WTC11 (cell line): ENCODE data around the gene AP3D1. TPM values are rescaled to one million over a fixed set of nuclear protein-coding genes. Genes with fewer than 3 reads are reported as not detected.

Source experiments
- ATAC-seq: fragments of 200-7000 bp; cut with Tn5 transposase; 2 replicates; pipeline ENCODE4 v1.10.0; 2021; ENCODE audit warnings: mild to moderate bottlenecking, moderate library complexity
- CTCF ChIA-PET: fragments of 300-600 bp; sonication (Branson Sonifier 250); formaldehyde crosslinking; loops from one replicate; lab custom pipeline; 2021; ENCODE audit warnings: antibody characterized with exemption; lab: Charles Lee
- POLR2A ChIA-PET: fragments of 350-600 bp; sonication (Branson Sonifier 250); formaldehyde crosslinking; loops from one replicate; lab custom pipeline; 2021; ENCODE audit warnings: antibody characterized with exemption; lab: Charles Lee
- DNase-seq: peaks from one replicate; pipeline ENCODE4 v3.0.0; 2021; ENCODE audit warnings: low spot score
- H3K27ac Mint-ChIP-seq: 2 replicates; pipeline ENCODE4 v1.8.0; 2021; ENCODE audit warnings: mixed read lengths
- H3K27me3 Mint-ChIP-seq: 2 replicates; pipeline ENCODE4 v1.8.0; 2021; ENCODE audit warnings: low read depth, mild to moderate bottlenecking, moderate library complexity, mixed read lengths
- H3K36me3 Mint-ChIP-seq: 2 replicates; pipeline ENCODE4 v1.8.0; 2021; ENCODE audit warnings: mixed read lengths
- H3K4me1 Mint-ChIP-seq: 2 replicates; pipeline ENCODE4 v1.8.0; 2022; ENCODE audit warnings: mixed read lengths
- H3K4me3 Mint-ChIP-seq: 2 replicates; pipeline ENCODE4 v1.8.0; 2021; ENCODE audit warnings: mild to moderate bottlenecking, moderate library complexity, mixed read lengths
- H3K9me3 Mint-ChIP-seq: 2 replicates; pipeline ENCODE4 v1.8.0; 2021; ENCODE audit warnings: mixed read lengths
- AFF4 ChIP-seq: sonication (generic); formaldehyde crosslinking; IDR thresholded peaks from 2 replicates; pipeline ENCODE4 v1.8.1; 2023; ENCODE audit warnings: mild to moderate bottlenecking, missing genetic modification reagents, borderline replicate concordance
- ARID4B ChIP-seq: sonication (generic); formaldehyde crosslinking; IDR thresholded peaks from 2 replicates; pipeline ENCODE4 v1.8.0; 2023; ENCODE audit warnings: missing genetic modification reagents, mild to moderate bottlenecking, borderline replicate concordance
- FOXP1 ChIP-seq: sonication (generic); formaldehyde crosslinking; IDR thresholded peaks from 2 replicates; pipeline ENCODE4 v1.8.0; 2022; ENCODE audit warnings: missing genetic modification reagents, mild to moderate bottlenecking, moderate library complexity, borderline replicate concordance
- GABPB1 ChIP-seq: sonication (generic); formaldehyde crosslinking; IDR thresholded peaks from 2 replicates; pipeline ENCODE4 v1.8.1; 2023; ENCODE audit warnings: mild to moderate bottlenecking, missing genetic modification reagents
- KAT7 ChIP-seq: sonication (generic); formaldehyde crosslinking; IDR thresholded peaks from 2 replicates; pipeline ENCODE4 v1.8.1; 2023; ENCODE audit warnings: missing genetic modification reagents, mild to moderate bottlenecking, borderline replicate concordance
- MAX ChIP-seq: sonication (generic); formaldehyde crosslinking; IDR thresholded peaks from 2 replicates; pipeline ENCODE4 v1.8.0; 2022; ENCODE audit warnings: mild to moderate bottlenecking, missing genetic modification reagents
- NFYB ChIP-seq: sonication (generic); formaldehyde crosslinking; conservative IDR thresholded peaks from 2 replicates; pipeline ENCODE4 v1.8.0; 2022; ENCODE audit warnings: low read depth, missing genetic modification reagents
- PRRX2 ChIP-seq: fragments of 250-450 bp; sonication (Bioruptor Pico); IDR thresholded peaks from 2 replicates; pipeline ENCODE4 v1.8.0; 2021; ENCODE audit warnings: mild to moderate bottlenecking
- RELA ChIP-seq: sonication (generic); formaldehyde crosslinking; IDR thresholded peaks from 2 replicates; pipeline ENCODE4 v1.8.1; 2022; ENCODE audit warnings: missing genetic modification reagents, mild to moderate bottlenecking, borderline replicate concordance
- ZNF219 ChIP-seq: sonication (generic); formaldehyde crosslinking; IDR thresholded peaks from 2 replicates; pipeline ENCODE4 v1.8.0; 2023; ENCODE audit warnings: missing genetic modification reagents, mild to moderate bottlenecking, borderline replicate concordance
- ZNF416 ChIP-seq: fragments of 250-450 bp; sonication (Bioruptor Pico); IDR thresholded peaks from 2 replicates; pipeline ENCODE4 v1.9.0; 2021; ENCODE audit warnings: mild to moderate bottlenecking, inconsistent platforms
- ZNF423 ChIP-seq: fragments of 250-450 bp; sonication (Bioruptor Pico); IDR thresholded peaks from 2 replicates; pipeline ENCODE4 v2.1.2; 2022; ENCODE audit warnings: mild to moderate bottlenecking, moderate library complexity
- total RNA-seq: library from RNA; stranded (reverse); gene quantifications from 3 replicates; pipeline ENCODE4 v1.2.3, GENCODE V29; 2021
- TF ChIP-seq, protein P1 (sequence below): sonication (generic); formaldehyde crosslinking; IDR thresholded peaks from 2 replicates; pipeline ENCODE4 v1.8.1; 2023; ENCODE audit warnings: mild to moderate bottlenecking, missing genetic modification reagents, moderate library complexity
- TF ChIP-seq, protein P2 (sequence below): sonication (generic); formaldehyde crosslinking; IDR thresholded peaks from 2 replicates; pipeline ENCODE4 v1.8.1; 2022; ENCODE audit warnings: low read depth, missing genetic modification reagents, borderline replicate concordance

The AP3D1 gene
- total RNA-seq, 1 experiment from 2014 or later, result 190 TPM

- no peak for TF ChIP-seq AFF4 (CRISPR knock-in tag)
- TF ChIP-seq ARID4B, result no peak
- peak; percentile 54; the same call in 1 of the 2 replicates for TF ChIP-seq RELA
- TF ChIP-seq, protein P1, sequence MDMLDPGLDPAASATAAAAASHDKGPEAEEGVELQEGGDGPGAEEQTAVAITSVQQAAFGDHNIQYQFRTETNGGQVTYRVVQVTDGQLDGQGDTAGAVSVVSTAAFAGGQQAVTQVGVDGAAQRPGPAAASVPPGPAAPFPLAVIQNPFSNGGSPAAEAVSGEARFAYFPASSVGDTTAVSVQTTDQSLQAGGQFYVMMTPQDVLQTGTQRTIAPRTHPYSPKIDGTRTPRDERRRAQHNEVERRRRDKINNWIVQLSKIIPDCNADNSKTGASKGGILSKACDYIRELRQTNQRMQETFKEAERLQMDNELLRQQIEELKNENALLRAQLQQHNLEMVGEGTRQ (CRISPR knock-in tag), result no peak
- TF ChIP-seq ZNF416 (CRISPR knock-in tag), result 0 out of 2 replicates have a peak, but pooled peaks have one; percentile 12
- TF ChIP-seq KAT7 (CRISPR knock-in tag), result peak; percentile 63; the same call in 1 of the 2 replicates
- no peak for TF ChIP-seq FOXP1 (CRISPR knock-in tag)
- no peak for TF ChIP-seq GABPB1 (CRISPR knock-in tag)
- 0 out of 2 replicates have a peak, but pooled peaks have one; percentile 29 for TF ChIP-seq NFYB (CRISPR knock-in tag)
- TF ChIP-seq, protein P2, sequence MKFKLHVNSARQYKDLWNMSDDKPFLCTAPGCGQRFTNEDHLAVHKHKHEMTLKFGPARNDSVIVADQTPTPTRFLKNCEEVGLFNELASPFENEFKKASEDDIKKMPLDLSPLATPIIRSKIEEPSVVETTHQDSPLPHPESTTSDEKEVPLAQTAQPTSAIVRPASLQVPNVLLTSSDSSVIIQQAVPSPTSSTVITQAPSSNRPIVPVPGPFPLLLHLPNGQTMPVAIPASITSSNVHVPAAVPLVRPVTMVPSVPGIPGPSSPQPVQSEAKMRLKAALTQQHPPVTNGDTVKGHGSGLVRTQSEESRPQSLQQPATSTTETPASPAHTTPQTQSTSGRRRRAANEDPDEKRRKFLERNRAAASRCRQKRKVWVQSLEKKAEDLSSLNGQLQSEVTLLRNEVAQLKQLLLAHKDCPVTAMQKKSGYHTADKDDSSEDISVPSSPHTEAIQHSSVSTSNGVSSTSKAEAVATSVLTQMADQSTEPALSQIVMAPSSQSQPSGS (CRISPR knock-in tag), result no peak
These were observed 500 bp downstream of the AP3D1 start (continued) for GRCh38 chr19:2150794-2151338.

DNA sequence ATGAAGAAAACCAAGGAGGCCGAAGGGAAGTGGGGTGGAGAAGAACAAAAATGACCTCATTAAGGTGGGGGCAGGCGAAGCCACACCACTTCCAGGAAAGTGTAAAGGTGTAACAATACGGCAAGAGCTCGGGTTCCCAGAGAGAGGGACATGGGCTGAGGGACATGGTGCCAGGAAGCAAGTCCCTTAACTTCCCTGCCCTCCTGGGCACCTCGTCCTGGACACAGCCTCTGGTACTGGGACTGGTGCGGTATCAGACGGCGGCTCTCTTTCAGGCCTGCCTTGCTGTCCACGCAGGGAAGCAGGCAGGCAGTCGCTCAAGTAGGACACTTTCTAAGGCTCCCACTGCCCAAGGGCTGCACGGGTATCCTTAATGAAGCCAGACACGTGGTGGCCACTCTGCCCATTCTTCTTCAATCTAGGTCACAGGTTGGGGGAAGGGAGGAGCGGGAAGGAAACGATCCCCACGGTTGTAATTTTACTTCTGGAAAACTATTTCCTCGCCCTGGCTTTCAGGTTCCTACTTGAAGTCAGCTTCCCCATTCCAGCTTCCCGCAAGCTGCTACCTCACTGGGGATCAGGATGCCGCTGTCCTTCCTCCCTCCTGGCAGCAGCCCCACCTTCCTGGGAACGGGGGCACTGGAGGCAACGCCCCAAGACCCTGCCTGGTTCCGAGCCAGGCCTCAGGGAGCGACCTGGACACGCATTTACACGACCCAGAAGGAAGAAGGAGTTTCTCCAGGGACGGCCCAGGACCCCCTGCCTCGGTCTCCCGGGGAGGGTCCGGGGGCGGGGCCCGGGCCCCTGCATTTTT is 1.2 kb downstream of the AP3D1 start:
- CTCF ChIA-PET, result interaction anchor here (1.2 to 2.0 kb wide), 2 partner anchors 49 to 166 kb away, joined by 3 to 13 read pairs; no protein-coding TSS in a partner anchor
- TF ChIP-seq ZNF219 (CRISPR knock-in tag) (no peak), ZNF423 (peak; percentile 65; the same call in 1 of the 2 replicates), PRRX2 (CRISPR knock-in tag) (no peak), MAX (0 out of 2 replicates have a peak, but pooled peaks have one; percentile 11)
- TF ChIP-seq, all 79 proteins: peak for 2
- no peak for DNase-seq
- no peaks in the 10 kb centered on the region for H3K27me3 Mint-ChIP-seq
- POLR2A ChIA-PET, result no interaction called here
- ATAC-seq, result no peak
- no peaks in the 10 kb centered on the region for H3K36me3 Mint-ChIP-seq
- H3K27ac Mint-ChIP-seq, result peak overlapping the region; percentile 91
- peak overlapping the region; percentile 85 for H3K4me3 Mint-ChIP-seq
- H3K9me3 Mint-ChIP-seq, result no peaks in the 10 kb centered on the region
- H3K4me1 Mint-ChIP-seq, result peaks cover 30% of the 10 kb centered on the region
